GM19372 (cell line): ENCODE data around the gene BPNT1.

Experiments
- ATAC-seq: cut with Tn5 transposase; IDR thresholded peaks from one replicate; pipeline ENCODE4 v1.9.1; 2021; ENCODE audit warnings: mild to moderate bottlenecking, low read depth, moderate library complexity; ENCODE audit not compliant: unreplicated experiment

The BPNT1 gene

GRCh38 chr1:220013497-220013896 is 76.1 kb downstream of the BPNT1 start:
- ATAC-seq, result peak; percentile 56

GRCh38 chr1:220012259-220012658 is 77.3 kb downstream of the BPNT1 start:
- ATAC-seq, result no peak

GRCh38 chr1:220011620-220012019 is 78.0 kb downstream of the BPNT1 start:
- ATAC-seq, result no peak
